Smooth muscle cell (in vitro differentiated cells): Measurements from ENCODE around the gene FMNL2. TPM values are rescaled to one million over a fixed set of nuclear protein-coding genes. Genes with fewer than 3 reads are reported as not detected.
A peak's percentile ranks its signal among the peaks of the same experiment; 100 is the strongest.

ENCODE experiments used
- DNase-seq: peaks from one replicate; lab custom pipeline; 2025; ENCODE audit not compliant: unreplicated experiment; lab: John Stamatoyannopoulos, UW
- H2AFZ ChIP-seq: fragments of 200-600 bp; sonication (generic); 2 replicates; pipeline ENCODE4 v1.6.0; 2016; ENCODE audit warnings: antibody characterized with exemption, low read depth, mild to moderate bottlenecking
- H3F3A ChIP-seq: fragments of 200-600 bp; sonication (generic); 2 replicates; pipeline ENCODE4 v1.6.0; 2017; ENCODE audit warnings: antibody characterized with exemption, low read depth
- H3K27ac ChIP-seq: fragments of 200-600 bp; sonication (generic); 2 replicates; pipeline ENCODE4 v1.5.1; 2016; ENCODE audit warnings: low read depth, mild to moderate bottlenecking
- H3K27me3 ChIP-seq: fragments of 200-600 bp; sonication (generic); 2 replicates; pipeline ENCODE4 v1.6.1; 2016; ENCODE audit warnings: low read depth, mild to moderate bottlenecking
- H3K36me3 ChIP-seq: fragments of 200-600 bp; sonication (generic); 2 replicates; pipeline ENCODE4 v1.5.1; 2016; ENCODE audit warnings: low read depth
- H3K4me1 ChIP-seq: fragments of 200-600 bp; sonication (generic); 2 replicates; pipeline ENCODE4 v1.5.1; 2016; ENCODE audit warnings: low read depth
- H3K4me2 ChIP-seq: fragments of 200-600 bp; sonication (generic); 2 replicates; pipeline ENCODE4 v1.6.0; 2016; ENCODE audit warnings: mild to moderate bottlenecking
- H3K4me3 ChIP-seq: fragments of 200-600 bp; sonication (generic); 2 replicates; pipeline ENCODE4 v1.5.1; 2016; ENCODE audit warnings: mild to moderate bottlenecking
- H3K79me2 ChIP-seq: fragments of 200-600 bp; sonication (generic); 2 replicates; pipeline ENCODE4 v1.6.0; 2016; ENCODE audit warnings: low read depth, mild to moderate bottlenecking
- H3K9ac ChIP-seq: fragments of 200-600 bp; sonication (generic); 2 replicates; pipeline ENCODE4 v1.6.0; 2016; ENCODE audit warnings: low read depth
- H3K9me3 ChIP-seq: fragments of 200-600 bp; sonication (generic); replicated peaks from 2 replicates; pipeline ENCODE4 v1.5.1; 2016; ENCODE audit warnings: low read depth
- H4K20me1 ChIP-seq: fragments of 200-600 bp; sonication (generic); 2 replicates; pipeline ENCODE4 v1.6.0; 2016; ENCODE audit warnings: low read depth
- CTCF ChIP-seq: fragments of 200-600 bp; sonication (generic); IDR thresholded peaks from 2 replicates; pipeline ENCODE4 v1.5.1; 2017; ENCODE audit warnings: borderline replicate concordance, mild to moderate bottlenecking, antibody characterized with exemption; ENCODE audit not compliant: insufficient read depth, poor library complexity, severe bottlenecking
- WGBS: methylation state at CpG from one replicate; pipeline ENCODE4 v1.1.7; 2016; ENCODE audit warnings: low lambda C conversion rate; 5-methylcytosine and 5-hydroxymethylcytosine counted together
- polyA plus RNA-seq: library from polyadenylated mRNA; unstranded; fragments of >200 nt; fragmentation: Nextera tagmentation; extraction: Ambion mirVana; gene quantifications from 2 replicates; pipeline ENCODE4 v1.2.1, GENCODE V29; 2016
- total RNA-seq: library from RNA; depleted of rRNA; stranded (reverse); fragments of >200 nt; gene quantifications from 2 replicates; pipeline ENCODE4 v1.2.3, GENCODE V29; 2014

Gene FMNL2
- total and polyA plus RNA-seq, 2 experiments from 2014 or later, result 7.4 to 37.3 TPM

DNA sequence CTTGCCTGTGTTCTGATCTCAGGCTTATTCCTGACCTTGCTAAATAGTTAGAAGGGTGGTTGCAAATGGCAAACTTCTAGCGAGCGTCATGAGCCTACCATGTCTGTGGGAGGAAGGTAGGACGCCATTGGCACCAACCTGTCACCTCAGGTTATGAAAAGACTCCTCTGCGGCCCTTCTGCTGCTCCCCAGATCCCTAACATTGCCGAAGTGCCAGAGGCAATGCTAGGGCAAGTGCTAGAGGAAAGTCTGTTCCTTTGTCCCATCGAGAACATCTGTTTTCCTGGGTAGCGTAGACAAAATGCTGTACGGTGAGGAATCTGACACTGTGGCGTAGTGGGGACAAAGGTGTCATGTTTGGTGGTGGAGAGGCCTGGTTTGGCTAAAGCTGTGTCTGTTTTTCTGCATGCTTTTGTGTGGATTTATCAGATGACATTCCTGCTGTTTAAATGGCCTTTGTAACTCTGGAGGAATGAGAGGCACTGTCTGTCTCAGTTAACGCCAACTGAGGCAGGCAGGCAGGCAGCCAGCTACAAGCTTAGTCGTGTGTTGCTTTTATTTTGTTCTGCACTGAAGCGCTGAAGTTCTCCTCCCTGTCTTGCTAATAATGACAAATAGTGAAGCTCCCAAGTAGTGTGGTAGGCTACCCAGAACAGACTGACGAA, 288.2 kb downstream of the FMNL2 start:
- 61% methylated on average over 13 of the region's 13 CpGs for WGBS
- Histone ChIP-seq H3K9ac (no peak overlapping the region), H3F3A (peaks cover 5% of the 10 kb centered on the region), H3K4me2 (no peak overlapping the region), H3K27me3 (no peaks in the 10 kb centered on the region), H3K36me3 (peaks cover 10% of the 10 kb centered on the region), H4K20me1 (no peaks in the 10 kb centered on the region), H2AFZ (no peak overlapping the region), H3K4me1 (no peaks in the 10 kb centered on the region), H3K27ac (no peak overlapping the region), H3K9me3 (no peaks in the 10 kb centered on the region), H3K4me3 (no peak overlapping the region), H3K79me2 (no peaks in the 10 kb centered on the region)
- DNase-seq, result no peak
- no peak for TF ChIP-seq CTCF

DNA sequence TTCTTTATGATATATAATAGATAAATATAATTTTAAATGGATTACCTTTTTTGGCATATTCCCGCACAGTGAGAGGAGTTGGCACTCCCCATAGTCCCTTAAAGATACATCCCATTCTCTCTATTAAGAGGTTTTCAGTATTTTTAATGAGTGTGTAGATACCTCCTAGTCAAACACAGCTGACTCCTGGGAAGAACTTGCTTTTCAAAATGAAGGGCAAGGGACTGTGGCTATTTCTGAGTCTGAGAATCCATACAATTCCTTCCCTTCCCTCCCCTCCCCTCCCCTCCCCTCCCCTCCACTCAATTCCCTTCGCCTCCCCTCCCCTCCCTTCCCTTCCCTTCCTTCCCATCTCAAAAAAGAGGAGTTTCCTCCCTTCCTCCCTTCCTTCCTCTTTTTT, 288.8 kb downstream of the FMNL2 start:
- Histone ChIP-seq H3K27ac (no peak overlapping the region), H3K4me3 (no peak overlapping the region), H3K27me3 (no peaks in the 10 kb centered on the region), H3K79me2 (no peaks in the 10 kb centered on the region), H3K4me2 (no peak overlapping the region), H3K36me3 (peaks cover 8% of the 10 kb centered on the region), H3K9me3 (no peaks in the 10 kb centered on the region), H4K20me1 (no peaks in the 10 kb centered on the region), H3F3A (peaks cover 5% of the 10 kb centered on the region), H3K9ac (no peak overlapping the region), H3K4me1 (no peaks in the 10 kb centered on the region), H2AFZ (no peak overlapping the region)
- 100% methylated on average over 1 of the region's 2 CpGs for WGBS
- no peak for TF ChIP-seq CTCF
- no peak for DNase-seq

DNA sequence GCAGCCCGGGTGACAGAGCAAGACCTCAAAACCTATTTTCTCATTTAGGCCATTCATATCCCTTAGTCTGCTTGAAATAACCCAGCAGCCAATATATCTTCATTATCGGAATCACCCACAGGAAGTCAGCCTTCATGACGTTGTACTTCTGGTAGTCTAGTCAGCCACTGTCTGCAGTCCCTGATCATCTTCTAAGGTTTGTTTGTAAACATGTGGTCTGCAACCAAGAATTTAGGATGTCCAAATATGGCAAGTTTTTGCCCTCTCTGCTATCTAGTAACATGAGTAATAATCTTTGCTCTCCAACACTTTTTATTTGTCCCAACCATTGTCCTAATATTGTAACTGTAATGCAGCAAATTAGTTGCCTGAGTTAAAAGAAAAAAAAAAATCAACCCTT, 289.8 kb downstream of the FMNL2 start:
- TF ChIP-seq CTCF, result no peak
- no peak overlapping the region for H3K4me3 ChIP-seq
- H3K36me3 ChIP-seq, result peaks cover 4% of the 10 kb centered on the region
- 28% methylated on average over 3 of the region's 3 CpGs for WGBS
- no peaks in the 10 kb centered on the region for H3K4me1 ChIP-seq
- no peaks in the 10 kb centered on the region for H3K27me3 ChIP-seq
- H3K27ac ChIP-seq, result peak overlapping the region; percentile 43
- H3K79me2 ChIP-seq, result no peaks in the 10 kb centered on the region
- no peaks in the 10 kb centered on the region for H3K9me3 ChIP-seq
- peaks cover 5% of the 10 kb centered on the region for H3F3A ChIP-seq
- no peak overlapping the region for H2AFZ ChIP-seq
- no peak for DNase-seq
- no peak overlapping the region for H3K4me2 ChIP-seq
- no peaks in the 10 kb centered on the region for H4K20me1 ChIP-seq
- H3K9ac ChIP-seq, result no peak overlapping the region

DNA sequence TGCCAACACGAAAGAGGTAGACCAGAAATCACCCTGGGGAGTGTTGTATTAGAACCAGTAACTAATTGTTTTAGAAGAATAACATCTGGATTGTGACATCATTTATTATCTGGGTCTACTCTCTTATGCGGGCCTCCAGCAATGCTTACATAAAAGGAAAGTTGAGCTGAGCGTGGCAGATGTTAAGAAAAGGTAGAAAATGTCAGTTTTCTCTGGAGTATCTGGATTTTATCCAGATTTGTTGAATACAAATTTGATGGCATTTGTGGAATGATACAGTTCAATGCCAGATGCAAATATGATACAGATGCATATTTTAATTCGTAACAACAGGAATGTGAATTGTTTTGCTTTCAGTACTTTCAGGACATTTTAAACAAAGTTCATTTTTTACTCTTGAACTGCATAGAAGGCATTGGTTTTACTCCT, 292.0 kb downstream of the FMNL2 start:
- no peak for TF ChIP-seq CTCF
- Histone ChIP-seq H2AFZ (no peak overlapping the region), H3K4me2 (no peak overlapping the region), H3K36me3 (no peaks in the 10 kb centered on the region), H4K20me1 (no peaks in the 10 kb centered on the region), H3K79me2 (no peaks in the 10 kb centered on the region), H3K9ac (no peak overlapping the region), H3K27ac (no peak overlapping the region), H3F3A (peaks cover 5% of the 10 kb centered on the region), H3K4me3 (no peak overlapping the region), H3K4me1 (no peaks in the 10 kb centered on the region), H3K27me3 (no peaks in the 10 kb centered on the region), H3K9me3 (no peaks in the 10 kb centered on the region)
- no peak for DNase-seq
- 84% methylated on average over 4 of the region's 4 CpGs for WGBS
